Heart left ventricle (tissue), 16 donors: ENCODE measurements around the gene NRCAM. TPM values are rescaled to one million over a fixed set of nuclear protein-coding genes. Genes with fewer than 3 reads are reported as not detected.

Experiments
- ATAC-seq, 4 donors: fragments of 200-7000 bp; cut with Tn5 transposase; one replicate each; pipeline ENCODE4 v1.9.1; 2020 to 2022; ENCODE audit warnings: moderate library complexity in 4 of 4, mild to moderate bottlenecking in 3 of 4, moderate number of reproducible peaks in 1 of 4
- DNase-seq, 5 donors: peaks; one replicate each; pipeline ENCODE4 v3.0.0-alpha.2; 2020
- H3K27ac ChIP-seq, 12 donors: fragments of 200-600 bp; sonication (generic) in 4 of 12; one replicate each; pipeline versions ENCODE4 v1.5.0 to v1.8.0; 2016 to 2022; ENCODE audit warnings: mild to moderate bottlenecking in 2 of 12
- H3K27me3 ChIP-seq, 9 donors: fragments of 200-600 bp; sonication (generic) in 2 of 9; one replicate each; pipeline versions ENCODE4 v1.5.1 to v1.8.0; 2016 to 2022; ENCODE audit warnings: mild to moderate bottlenecking in 3 of 9
- H3K36me3 ChIP-seq, 9 donors: fragments of 200-600 bp; sonication (generic) in 2 of 9; one replicate each; pipeline versions ENCODE4 v1.5.0 to v1.8.0; 2018 to 2022; ENCODE audit warnings: mild to moderate bottlenecking in 2 of 9
- H3K4me1 ChIP-seq, 12 donors: fragments of 200-600 bp; sonication (generic) in 4 of 12; one replicate each; pipeline versions ENCODE4 v1.5.0 to v1.8.0; 2016 to 2022; ENCODE audit warnings: mild to moderate bottlenecking in 3 of 12
- H3K4me3 ChIP-seq, 12 donors: fragments of 200-600 bp; sonication (generic) in 4 of 12; one replicate each; pipeline versions ENCODE4 v1.5.0 to v1.8.0; 2017 to 2022; ENCODE audit warnings: mild to moderate bottlenecking in 9 of 12, moderate library complexity in 4 of 12
- H3K9me3 ChIP-seq, 12 donors: fragments of 200-600 bp; sonication (generic) in 4 of 12; one replicate each; pipeline versions ENCODE4 v1.5.0 to v1.8.0; 2016 to 2022; ENCODE audit warnings: mild to moderate bottlenecking in 1 of 12
- POLR2A ChIP-seq, 2 donors: fragments of 450-650 bp; IDR thresholded peaks; one replicate each; pipeline ENCODE4 v1.6.1; 2017; ENCODE audit warnings: antibody characterized with exemption in 2 of 2, mild to moderate bottlenecking in 2 of 2, moderate library complexity in 2 of 2
- WGBS, 4 donors: extraction: QIAGEN DNeasy Blood & Tissue Kit in 2 of 4; methylation state at CpG; one replicate each; pipeline versions ENCODE4 v1.1.5 to v1.1.7; 2013 to 2018; 5-methylcytosine and 5-hydroxymethylcytosine counted together
- intact Hi-C, 10 donors: fragments of 100-400 bp; cut with DNase I; formaldehyde crosslinking; loops; one replicate each; pipeline versions ENCODE4 v1.11.1 to v1.14.2; 2022
- polyA plus RNA-seq, 2 donors: library from polyadenylated mRNA; stranded (reverse); fragments of 200-250 nt; gene quantifications; one replicate each; pipeline ENCODE4 v1.2.3, GENCODE V29; 2013
- total RNA-seq, 9 donors: library from RNA; depleted of rRNA in 2 of 9; stranded (reverse); fragments of >200 nt in 2 of 9; fragmentation: NEBNext Ultra II Directional in 3 of 9; extraction: Animal tissue kit (Norgen Biotek cat#: 25700) in 3 of 9; gene quantifications; one replicate each; pipeline versions ENCODE4 v1.1.0 to v1.2.4, GENCODE V29; 2016 to 2023
- TF ChIP-seq, protein P1 (sequence below), 12 donors: fragments of 200-600 bp; sonication (generic) in 4 of 12; IDR thresholded peaks; one replicate each; pipeline versions ENCODE4 v1.5.0 to v1.8.0; 2018 to 2022; ENCODE audit warnings: antibody characterized with exemption in 12 of 12, mild to moderate bottlenecking in 5 of 12
- donor health status: ischemic (EF 13 %, LVEDD 7.1; RV severe dilation, severe dysfunction).
- donor health status: healthy with polysubstance abuse.
- donor health status: DM: no; HTN: yes; CAD: no.
- donor health status: DM: no; HTN: no; CAD: no.
- donor health status: ischemic (EF 25% LVEDD 6.9; RV normal size, moderate dysfunction).
- donor health status: ischemic (EF 25% LVEDD 5.7; RV mildly dilated, moderate dysfunction).
- donor health status: healthy.
- donor health status: DM: yes; HTN: yes; CAD: no.
- donor health status: ischemic (EF 35%, LVEDD 5.7; RV mildly dilated, moderate dysfunction).
- donor health status: nonischemic (EF 11% LVEDD 7.7; RV severe dilation, severe dysfunction).
- donor health status: DM: yes; HTN: yes; CAD: no.
- donor health status: PGD.
- donor health status: ischemic (EF 29% LVEDD 5.4; RV normal size, mild dysfunction).
- donor health status: nonischemic (EF 23%, LVEDD 6.1; RV moderate dilation, normal function).

NRCAM gene
- total and polyA plus RNA-seq, 11 donors: 0.07 to 2.5 (median 0.36) TPM

DNA sequence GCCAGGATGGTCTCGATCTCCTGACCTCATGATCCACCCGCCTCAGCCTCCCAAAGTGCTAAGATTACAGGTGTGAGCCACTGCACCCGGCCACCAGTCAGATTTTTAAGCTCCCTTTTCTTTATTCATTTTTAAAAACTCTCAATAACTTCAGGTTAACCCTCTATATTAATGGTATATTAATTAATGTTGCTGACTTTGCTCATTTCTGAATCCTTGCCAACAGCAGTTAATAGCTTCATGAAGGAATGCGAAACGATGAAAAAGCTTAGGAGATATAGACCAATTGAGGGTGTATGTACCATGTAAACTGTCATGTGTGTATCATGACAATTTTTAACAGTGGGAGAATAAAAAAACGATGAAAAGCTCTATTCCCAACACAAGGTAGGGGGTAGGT is 42.2 kb upstream of the NRCAM start:
- intact Hi-C loops: loop anchor here in 4 of 10 donors (5.0 kb wide), 2 partner anchors 311 to 316 kb away; no protein-coding TSS in a partner anchor
- no peak for TF ChIP-seq POLR2A (IDR thresholded peaks at IDR 0.05)
- TF ChIP-seq, protein P1, sequence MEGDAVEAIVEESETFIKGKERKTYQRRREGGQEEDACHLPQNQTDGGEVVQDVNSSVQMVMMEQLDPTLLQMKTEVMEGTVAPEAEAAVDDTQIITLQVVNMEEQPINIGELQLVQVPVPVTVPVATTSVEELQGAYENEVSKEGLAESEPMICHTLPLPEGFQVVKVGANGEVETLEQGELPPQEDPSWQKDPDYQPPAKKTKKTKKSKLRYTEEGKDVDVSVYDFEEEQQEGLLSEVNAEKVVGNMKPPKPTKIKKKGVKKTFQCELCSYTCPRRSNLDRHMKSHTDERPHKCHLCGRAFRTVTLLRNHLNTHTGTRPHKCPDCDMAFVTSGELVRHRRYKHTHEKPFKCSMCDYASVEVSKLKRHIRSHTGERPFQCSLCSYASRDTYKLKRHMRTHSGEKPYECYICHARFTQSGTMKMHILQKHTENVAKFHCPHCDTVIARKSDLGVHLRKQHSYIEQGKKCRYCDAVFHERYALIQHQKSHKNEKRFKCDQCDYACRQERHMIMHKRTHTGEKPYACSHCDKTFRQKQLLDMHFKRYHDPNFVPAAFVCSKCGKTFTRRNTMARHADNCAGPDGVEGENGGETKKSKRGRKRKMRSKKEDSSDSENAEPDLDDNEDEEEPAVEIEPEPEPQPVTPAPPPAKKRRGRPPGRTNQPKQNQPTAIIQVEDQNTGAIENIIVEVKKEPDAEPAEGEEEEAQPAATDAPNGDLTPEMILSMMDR (IDR thresholded peaks at IDR 0.05): no peak
- ATAC-seq: no peak
- no peaks in the 10 kb centered on the region for H3K27me3 ChIP-seq
- no peak overlapping the region for H3K27ac ChIP-seq
- peaks cover 0 to 6% (median 0%) of the 10 kb centered on the region in 12 donors for H3K4me1 ChIP-seq
- WGBS, 4 donors: 77 to 86% (median 82%) methylated on average over 6 of the region's 6 CpGs
- H3K9me3 ChIP-seq: no peaks in the 10 kb centered on the region
- no peak overlapping the region for H3K4me3 ChIP-seq
- DNase-seq: no peak
- peaks cover 0 to 98% (median 77%) of the 10 kb centered on the region in 9 donors for H3K36me3 ChIP-seq

DNA sequence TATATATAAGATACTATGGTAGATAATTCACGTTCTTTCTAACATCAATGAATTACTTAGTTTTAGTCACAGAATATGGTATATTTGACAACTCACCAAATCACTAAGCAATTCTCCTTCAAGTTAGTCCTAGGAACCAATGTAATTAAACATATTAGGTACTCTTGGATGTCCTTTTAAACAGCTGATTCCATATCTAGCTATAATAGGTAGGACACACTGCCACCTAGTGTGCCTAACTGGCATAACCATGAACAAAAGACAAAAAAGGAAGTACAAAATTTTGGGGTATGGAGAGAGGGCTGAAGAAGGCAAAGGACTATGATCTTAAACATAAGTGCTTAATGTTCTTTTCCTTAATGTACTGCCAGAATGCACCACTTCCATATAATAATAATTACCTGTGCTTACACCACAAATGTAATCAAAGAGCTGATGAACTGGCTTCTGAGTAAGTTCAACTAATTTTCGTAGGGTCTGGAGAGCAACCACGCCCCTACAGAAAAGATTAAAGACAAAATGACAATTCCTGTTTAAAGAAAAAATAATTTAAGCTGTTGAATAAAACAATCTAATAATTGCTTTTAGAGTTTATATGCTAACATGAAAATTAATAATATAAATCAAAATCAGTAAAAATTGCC is 41.0 kb upstream of the NRCAM start:
- H3K4me3 ChIP-seq: no peak overlapping the region
- H3K9me3 ChIP-seq: no peaks in the 10 kb centered on the region
- intact Hi-C loops: loop anchor here in 9 of 10 donors (2.0 to 5.0 kb wide), 4 partner anchors 310 to 316 kb away; no protein-coding TSS in a partner anchor
- no peak for TF ChIP-seq POLR2A (IDR thresholded peaks at IDR 0.05)
- TF ChIP-seq, protein P1 (IDR thresholded peaks at IDR 0.05): peak; percentile 71 to 94 (median 82)
- WGBS, 4 donors: 90 to 91% (median 90%) methylated on average over 3 of the region's 3 CpGs
- peaks cover 0 to 96% (median 69%) of the 10 kb centered on the region in 9 donors for H3K36me3 ChIP-seq
- H3K27me3 ChIP-seq: no peaks in the 10 kb centered on the region
- no peak overlapping the region for H3K27ac ChIP-seq
- DNase-seq (peak in 2 of 5 donors; percentile 12 to 22), ATAC-seq (peak in 2 of 4 donors; percentile 52 to 61)
- H3K4me1 ChIP-seq: no peaks in the 10 kb centered on the region

DNA sequence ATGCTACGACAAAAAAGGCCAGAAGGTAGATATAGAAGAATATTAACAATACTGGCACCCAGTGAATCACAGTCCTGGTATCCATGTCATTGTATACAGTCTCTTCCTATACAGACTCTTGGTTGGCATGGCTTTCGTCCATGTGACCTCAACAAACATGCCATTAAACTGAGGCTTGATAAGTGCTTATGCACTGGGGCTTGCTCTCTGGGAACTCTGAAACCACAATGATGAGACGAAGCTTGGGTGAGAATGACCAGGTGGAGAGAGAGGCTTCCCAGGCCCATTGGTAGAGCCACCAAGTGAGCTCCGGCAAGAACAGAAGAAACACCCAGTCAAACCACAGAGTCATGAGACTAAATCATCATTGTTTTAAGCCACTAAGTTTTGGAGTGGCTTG is 36.5 kb upstream of the NRCAM start:
- intact Hi-C loops: no loop called here
- ATAC-seq (no peak), DNase-seq (no peak)
- 88 to 95% (median 92%) methylated on average over 4 of the region's 4 CpGs for WGBS, 4 donors
- Histone ChIP-seq H3K4me1 (peaks cover 0 to 7% (median 0%) of the 10 kb centered on the region in 12 donors), H3K9me3 (no peaks in the 10 kb centered on the region), H3K27ac (no peak overlapping the region), H3K4me3 (no peak overlapping the region), H3K36me3 (peaks cover 0 to 89% (median 67%) of the 10 kb centered on the region in 9 donors), H3K27me3 (no peaks in the 10 kb centered on the region)
- TF ChIP-seq, protein P1 (IDR thresholded peaks at IDR 0.05): no peak
- TF ChIP-seq POLR2A (IDR thresholded peaks at IDR 0.05): no peak

DNA sequence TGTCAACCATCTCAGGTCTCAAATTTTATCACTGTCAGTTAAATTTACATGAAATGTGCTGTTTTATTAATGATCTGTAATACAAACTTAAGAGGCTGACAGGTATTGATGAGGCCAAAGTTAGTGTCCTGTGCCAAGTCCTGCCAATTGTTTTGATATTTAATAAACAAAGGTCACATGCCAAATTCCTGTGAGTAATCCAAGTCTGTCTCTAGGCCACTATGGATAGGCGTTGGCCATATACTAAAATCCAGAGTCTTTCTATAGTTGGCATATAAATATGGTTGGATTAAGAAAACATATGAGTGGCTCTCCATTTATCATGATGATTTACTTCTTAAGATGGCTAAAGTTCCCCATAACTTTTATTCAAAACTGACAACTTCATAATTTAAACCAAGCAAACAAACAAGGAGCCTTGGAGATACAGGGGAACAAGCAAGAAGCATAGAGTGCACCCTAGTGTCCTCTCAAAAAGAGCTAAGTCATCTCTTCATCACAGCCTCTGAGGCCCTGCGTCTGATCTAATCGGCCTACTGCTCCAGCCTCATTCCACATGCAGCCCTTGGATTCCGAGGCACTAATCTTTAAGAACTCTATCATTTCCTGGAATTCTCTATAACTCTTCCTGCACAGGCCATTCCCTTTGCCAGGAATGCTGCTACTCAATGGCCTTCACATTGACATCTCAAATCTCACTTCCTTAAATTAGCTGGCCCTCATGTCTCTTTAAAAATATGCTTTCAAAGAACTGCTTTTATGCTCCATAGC is 32.7 kb upstream of the NRCAM start:
- 56 to 65% (median 58%) methylated on average over 4 of the region's 4 CpGs for WGBS, 4 donors
- Histone ChIP-seq H3K4me1 (peaks cover 0 to 7% (median 0%) of the 10 kb centered on the region in 12 donors), H3K27me3 (no peaks in the 10 kb centered on the region), H3K36me3 (peaks cover 0 to 89% (median 59%) of the 10 kb centered on the region in 9 donors), H3K9me3 (no peaks in the 10 kb centered on the region), H3K27ac (no peak overlapping the region), H3K4me3 (no peak overlapping the region)
- intact Hi-C loops: no loop called here
- ATAC-seq (peak in 1 of 4 donors; percentile 42), DNase-seq (no peak)
- TF ChIP-seq, protein P1 (IDR thresholded peaks at IDR 0.05): no peak
- TF ChIP-seq POLR2A (IDR thresholded peaks at IDR 0.05): no peak
